PFSK-1 (cell line): ENCODE results near the gene PLEKHD1.

Experiments used
- FOXP2 ChIP-seq: optimal IDR thresholded peaks from 2 replicates; pipeline ENCODE3; 2011; ENCODE audit warnings: borderline replicate concordance, control low read depth, inconsistent platforms; ENCODE audit not compliant: insufficient read depth; ENCODE audit errors: extremely low read length, extremely low read depth
- POLR2AphosphoS5 ChIP-seq: IDR thresholded peaks from 2 replicates; pipeline ENCODE4 v1.6.1; 2012; ENCODE audit warnings: low read depth, mild to moderate bottlenecking, control low read depth, low read length, moderate library complexity
- REST ChIP-seq, 2 experiments: IDR thresholded peaks; 2 replicates each; pipeline versions ENCODE4 v1.6.1 to v1.8.0; 2011 to 2012; ENCODE audit warnings: low read depth in 2 of 2, low read length in 2 of 2, control low read depth in 1 of 2, inconsistent platforms in 1 of 2, mild to moderate bottlenecking in 1 of 2, moderate library complexity in 1 of 2; ENCODE audit not compliant: insufficient read depth in 1 of 2
- SIN3A ChIP-seq: IDR thresholded peaks from 2 replicates; pipeline ENCODE4 v1.6.1; 2012; ENCODE audit warnings: mild to moderate bottlenecking, low read length, moderate library complexity, borderline replicate concordance; ENCODE audit not compliant: insufficient read depth
- TAF1 ChIP-seq: IDR thresholded peaks from 2 replicates; pipeline ENCODE4 v1.6.1; 2012; ENCODE audit warnings: low read length, control low read depth, borderline replicate concordance; ENCODE audit not compliant: insufficient read depth

The PLEKHD1 gene

GRCh38 chr14:69548566-69548965 is 64.0 kb downstream of the PLEKHD1 start:
- TF ChIP-seq POLR2AphosphoS5 (no peak), FOXP2 (no peak), TAF1 (no peak), REST (IDR thresholded peaks at IDR 0.05; ENCODE audit: insufficient read depth in 1 of 2, low read depth in 2 of 2, low read length in 2 of 2) (no peak)

- no peak for TF ChIP-seq TAF1
- TF ChIP-seq REST (IDR thresholded peaks at IDR 0.05; ENCODE audit: insufficient read depth in 1 of 2, low read depth in 2 of 2, low read length in 2 of 2) = no peak
- no peak for TF ChIP-seq SIN3A
- TF ChIP-seq FOXP2 = no peak
- no peak for TF ChIP-seq POLR2AphosphoS5
Observed at GRCh38 chr14:69551511-69551910, 67.0 kb downstream of the PLEKHD1 start.

- TF ChIP-seq TAF1 (no peak), FOXP2 (no peak), REST (IDR thresholded peaks at IDR 0.05; ENCODE audit: insufficient read depth in 1 of 2, low read depth in 2 of 2, low read length in 2 of 2) (no peak), POLR2AphosphoS5 (no peak), SIN3A (no peak)
Observed at GRCh38 chr14:69553252-69553651, 68.7 kb downstream of the PLEKHD1 start.

GRCh38 chr14:69554500-69554899 is 70.0 kb downstream of the PLEKHD1 start:
- no peak for TF ChIP-seq POLR2AphosphoS5
- TF ChIP-seq SIN3A = no peak
- TF ChIP-seq REST (IDR thresholded peaks at IDR 0.05; ENCODE audit: insufficient read depth in 1 of 2, low read depth in 2 of 2, low read length in 2 of 2) = no peak
- no peak for TF ChIP-seq FOXP2
- TF ChIP-seq TAF1 = no peak

GRCh38 chr14:69558774-69559173 is 74.2 kb downstream of the PLEKHD1 start:
- TF ChIP-seq SIN3A (no peak), TAF1 (no peak), POLR2AphosphoS5 (no peak), REST (IDR thresholded peaks at IDR 0.05; ENCODE audit: insufficient read depth in 1 of 2, low read depth in 2 of 2, low read length in 2 of 2) (no peak), FOXP2 (no peak)
